ENCODE results near the gene PTN.

GRCh38 chr7:137295739-137296324, 47.7 kb downstream of the PTN start:
- no peak for TF ChIP-seq CTCF (IDR thresholded peaks at IDR 0.05; ENCODE audit: low read length)
- no peak for TF ChIP-seq EZH2 (optimal IDR thresholded peaks at IDR 0.05; ENCODE audit: low read depth, low read length)
- no peak for TF ChIP-seq EZH2phosphoT487 (IDR thresholded peaks at IDR 0.05; ENCODE audit: low read length)
